H9 (cell line): ENCODE measurements around the gene TBX5. TPM values are rescaled to one million over a fixed set of nuclear protein-coding genes. Genes with fewer than 3 reads are reported as not detected.

Experiments
- DNase-seq: peaks from one replicate; pipeline ENCODE4 v3.0.0-alpha.2; 2017
- H2AFZ ChIP-seq: one replicate; pipeline ENCODE4 v1.6.1; 2013; ENCODE audit warnings: mild to moderate bottlenecking, low read length, control low read depth, moderate library complexity
- H2AK5ac ChIP-seq: 2 replicates; pipeline ENCODE4 v1.6.1; 2013; ENCODE audit warnings: low read length, control low read depth, mixed read lengths; ENCODE audit not compliant: insufficient read length
- H2BK120ac ChIP-seq: one replicate; pipeline ENCODE4 v1.6.1; 2013; ENCODE audit warnings: low read depth, mild to moderate bottlenecking, low read length, control low read depth, inconsistent platforms; ENCODE audit not compliant: poor library complexity, severe bottlenecking
- H2BK12ac ChIP-seq: 2 replicates; pipeline ENCODE4 v1.6.1; 2013; ENCODE audit warnings: low read length, control low read depth, mixed read lengths, low read depth; ENCODE audit not compliant: insufficient read length
- H2BK15ac ChIP-seq: 2 replicates; pipeline ENCODE4 v1.6.1; 2013; ENCODE audit warnings: low read depth, low read length, control low read depth
- H2BK20ac ChIP-seq: one replicate; pipeline ENCODE4 v1.6.1; 2013; ENCODE audit warnings: low read depth, mild to moderate bottlenecking, low read length, control low read depth, inconsistent platforms; ENCODE audit not compliant: poor library complexity, severe bottlenecking
- H2BK5ac ChIP-seq: 2 replicates; pipeline ENCODE4 v1.6.1; 2013; ENCODE audit warnings: low read length, control low read depth, mixed read lengths; ENCODE audit not compliant: insufficient read length
- H3K14ac ChIP-seq: 2 replicates; pipeline ENCODE4 v1.6.1; 2013; ENCODE audit warnings: low read length, control low read depth; ENCODE audit not compliant: insufficient read depth
- H3K18ac ChIP-seq: 2 replicates; pipeline ENCODE4 v1.6.1; 2013; ENCODE audit warnings: low read depth, mild to moderate bottlenecking, mixed read lengths, low read length, control low read depth; ENCODE audit not compliant: insufficient read length
- H3K23ac ChIP-seq: 2 replicates; pipeline ENCODE4 v1.6.1; 2013; ENCODE audit warnings: low read length, control low read depth, mixed read lengths, low read depth; ENCODE audit not compliant: insufficient read length
- H3K23me2 ChIP-seq: 2 replicates; pipeline ENCODE4 v1.6.1; 2013; ENCODE audit warnings: low read depth, mild to moderate bottlenecking, mixed read lengths, low read length, control low read depth; ENCODE audit not compliant: insufficient read length, poor library complexity, severe bottlenecking
- H3K27ac ChIP-seq: 2 replicates; pipeline ENCODE4 v1.5.1; 2013; ENCODE audit warnings: low read length, control low read depth, mixed read lengths, low read depth; ENCODE audit not compliant: insufficient read length
- H3K27me3 ChIP-seq: 2 replicates; pipeline ENCODE4 v1.6.1; 2013; ENCODE audit warnings: low read length, control low read depth, inconsistent platforms; ENCODE audit not compliant: insufficient read depth
- H3K4ac ChIP-seq: 2 replicates; pipeline ENCODE4 v1.6.1; 2013; ENCODE audit warnings: low read depth, mild to moderate bottlenecking, control low read depth, inconsistent platforms, low read length, moderate library complexity
- H3K4me1 ChIP-seq: 2 replicates; pipeline ENCODE4 v1.6.1; 2013; ENCODE audit warnings: low read length, control low read depth, inconsistent platforms; ENCODE audit not compliant: insufficient read depth
- H3K4me2 ChIP-seq: 2 replicates; pipeline ENCODE4 v1.6.1; 2013; ENCODE audit warnings: low read length, control low read depth, mixed read lengths; ENCODE audit not compliant: insufficient read length, insufficient read depth
- H3K56ac ChIP-seq: 2 replicates; pipeline ENCODE4 v1.6.1; 2013; ENCODE audit warnings: low read depth, mild to moderate bottlenecking, mixed read lengths, low read length, control low read depth; ENCODE audit not compliant: insufficient read length
- H3K79me1 ChIP-seq: 2 replicates; pipeline ENCODE4 v1.6.1; 2013; ENCODE audit warnings: low read depth, mild to moderate bottlenecking, moderate library complexity, low read length, control low read depth, inconsistent platforms; ENCODE audit not compliant: insufficient read depth, poor library complexity, severe bottlenecking
- H3K79me2 ChIP-seq: 2 replicates; pipeline ENCODE4 v1.6.1; 2013; ENCODE audit warnings: low read length, control low read depth, inconsistent platforms; ENCODE audit not compliant: insufficient read depth
- H3K9ac ChIP-seq: 2 replicates; pipeline ENCODE4 v1.6.1; 2013; ENCODE audit warnings: low read length, control low read depth, mixed read lengths; ENCODE audit not compliant: insufficient read length; ENCODE audit errors: extremely low read depth
- H3K9me3 ChIP-seq: one replicate; pipeline ENCODE4 v1.6.1; 2013; ENCODE audit warnings: low read depth, low read length, inconsistent platforms; ENCODE audit not compliant: control insufficient read depth
- H3T11ph ChIP-seq: one replicate; pipeline ENCODE4 v1.6.1; 2013; ENCODE audit warnings: mild to moderate bottlenecking, low read length, control low read depth, inconsistent platforms
- H4K20me1 ChIP-seq: one replicate; pipeline ENCODE4 v1.6.1; 2013; ENCODE audit not compliant: control insufficient read depth, insufficient read length, insufficient read depth
- H4K5ac ChIP-seq: 2 replicates; pipeline ENCODE4 v1.6.1; 2013; ENCODE audit warnings: low read depth, mild to moderate bottlenecking, mixed read lengths, low read length, control low read depth; ENCODE audit not compliant: insufficient read length
- H4K8ac ChIP-seq: replicated peaks from 2 replicates; pipeline ENCODE4 v1.6.1; 2013; ENCODE audit warnings: low read length, control low read depth, mixed read lengths, low read depth; ENCODE audit not compliant: insufficient read length
- H4K91ac ChIP-seq: 2 replicates; pipeline ENCODE4 v1.6.1; 2013; ENCODE audit warnings: low read depth, mild to moderate bottlenecking, moderate library complexity, mixed read lengths, low read length, control low read depth; ENCODE audit not compliant: insufficient read length
- H3K27ac Mint-ChIP-seq, 3 experiments: 2 replicates in 2 of 3; 3 replicates in 1 of 3; pipeline ENCODE4 v1.8.0; 2020 to 2021; ENCODE audit warnings: mixed read lengths in 3 of 3, mild to moderate bottlenecking in 1 of 3, moderate library complexity in 1 of 3
- H3K27me3 Mint-ChIP-seq: 2 replicates; pipeline ENCODE4 v1.8.0; 2021; ENCODE audit warnings: low read depth, mild to moderate bottlenecking, moderate library complexity, mixed read lengths
- H3K36me3 Mint-ChIP-seq, 3 experiments: 2 replicates in 2 of 3; 3 replicates in 1 of 3; pipeline ENCODE4 v1.8.0; 2020 to 2021; ENCODE audit warnings: low read depth in 3 of 3, mixed read lengths in 3 of 3; ENCODE audit not compliant: insufficient read depth in 1 of 3
- H3K4me1 Mint-ChIP-seq, 2 experiments: 2 replicates each; pipeline ENCODE4 v1.8.0; 2020; ENCODE audit warnings: mixed read lengths in 2 of 2
- H3K4me3 Mint-ChIP-seq, 2 experiments: 2 replicates in 1 of 2; 3 replicates in 1 of 2; pipeline ENCODE4 v1.8.0; 2020 to 2021; ENCODE audit warnings: mild to moderate bottlenecking in 2 of 2, mixed read lengths in 2 of 2, moderate library complexity in 1 of 2
- H3K9me3 Mint-ChIP-seq, 2 experiments: 2 replicates in 1 of 2; 3 replicates in 1 of 2; pipeline ENCODE4 v1.8.0; 2020; ENCODE audit warnings: mild to moderate bottlenecking in 2 of 2, mixed read lengths in 2 of 2, moderate library complexity in 1 of 2
- WGBS: extraction: QIAGEN DNeasy Blood & Tissue Kit; methylation state at CpG from one replicate; pipeline ENCODE4 v1.1.7; 2013; ENCODE audit warnings: missing lambda C conversion rate, low lambda C conversion rate, mixed read lengths; ENCODE audit not compliant: insufficient read length; ENCODE audit errors: extremely low coverage; 5-methylcytosine and 5-hydroxymethylcytosine counted together
- total RNA-seq: library from RNA; stranded (reverse); gene quantifications from 2 replicates; pipeline ENCODE4 v1.2.1, GENCODE V29; 2021
- TF ChIP-seq, protein P1 (sequence below): fragments of 200-600 bp; sonication (generic); conservative IDR thresholded peaks from 3 replicates; pipeline ENCODE4 v1.8.0; 2021; ENCODE audit warnings: antibody characterized with exemption, mild to moderate bottlenecking

The TBX5 gene
- total RNA-seq, 1 experiment from 2014 or later: not detected

GRCh38 chr12:114404083-114404925 is 1.6 kb downstream of the TBX5 start:
- Histone ChIP-seq H2BK12ac (no peak overlapping the region), H3K14ac (no peak overlapping the region), H3K9me3 (no peaks in the 10 kb centered on the region), H2BK20ac (no peak overlapping the region), H3K79me2 (no peaks in the 10 kb centered on the region), H3K18ac (no peak overlapping the region), H3K79me1 (no peaks in the 10 kb centered on the region), H2BK120ac (no peak overlapping the region), H2AK5ac (no peak overlapping the region), H4K20me1 (no peaks in the 10 kb centered on the region), H3K23me2 (no peaks in the 10 kb centered on the region), H2BK5ac (no peak overlapping the region), H4K5ac (no peak overlapping the region), H3K4me2 (peak overlapping the region; percentile 28), H3K56ac (no peak overlapping the region), H2AFZ (no peak overlapping the region), H4K8ac (no peak overlapping the region), H4K91ac (no peak overlapping the region), H3K9ac (no peak overlapping the region), H3K4me1 (peaks cover 2% of the 10 kb centered on the region), H3K4ac (no peak overlapping the region), H3T11ph (no peak overlapping the region), H3K27me3 (peaks cover 97% of the 10 kb centered on the region), H2BK15ac (no peak overlapping the region), H3K23ac (no peak overlapping the region), H3K27ac (no peak overlapping the region)
- DNase-seq: no peak
- no peak overlapping the region for H3K4me3 Mint-ChIP-seq
- H3K27me3 Mint-ChIP-seq: peaks cover 100% of the 10 kb centered on the region
- WGBS: no CpG with 5 or more reads among the region's 29 CpGs
- peaks cover 0 to 14% of the 10 kb centered on the region in 2 experiments; a peak in 1 of 5 replicates for H3K9me3 Mint-ChIP-seq
- H3K4me1 Mint-ChIP-seq: peaks cover 39 to 59% of the 10 kb centered on the region in 2 experiments
- H3K27ac Mint-ChIP-seq: no peak overlapping the region
- no peaks in the 10 kb centered on the region for H3K36me3 Mint-ChIP-seq
- TF ChIP-seq, protein P1, sequence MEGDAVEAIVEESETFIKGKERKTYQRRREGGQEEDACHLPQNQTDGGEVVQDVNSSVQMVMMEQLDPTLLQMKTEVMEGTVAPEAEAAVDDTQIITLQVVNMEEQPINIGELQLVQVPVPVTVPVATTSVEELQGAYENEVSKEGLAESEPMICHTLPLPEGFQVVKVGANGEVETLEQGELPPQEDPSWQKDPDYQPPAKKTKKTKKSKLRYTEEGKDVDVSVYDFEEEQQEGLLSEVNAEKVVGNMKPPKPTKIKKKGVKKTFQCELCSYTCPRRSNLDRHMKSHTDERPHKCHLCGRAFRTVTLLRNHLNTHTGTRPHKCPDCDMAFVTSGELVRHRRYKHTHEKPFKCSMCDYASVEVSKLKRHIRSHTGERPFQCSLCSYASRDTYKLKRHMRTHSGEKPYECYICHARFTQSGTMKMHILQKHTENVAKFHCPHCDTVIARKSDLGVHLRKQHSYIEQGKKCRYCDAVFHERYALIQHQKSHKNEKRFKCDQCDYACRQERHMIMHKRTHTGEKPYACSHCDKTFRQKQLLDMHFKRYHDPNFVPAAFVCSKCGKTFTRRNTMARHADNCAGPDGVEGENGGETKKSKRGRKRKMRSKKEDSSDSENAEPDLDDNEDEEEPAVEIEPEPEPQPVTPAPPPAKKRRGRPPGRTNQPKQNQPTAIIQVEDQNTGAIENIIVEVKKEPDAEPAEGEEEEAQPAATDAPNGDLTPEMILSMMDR: no peak
